Neuronal stem cell (in vitro differentiated cells): ENCODE measurements around the gene SCO2.
A peak's percentile ranks its signal among the peaks of the same experiment; 100 is the strongest.

ENCODE experiments used
- DNase-seq: peaks from one replicate; pipeline ENCODE4 v3.0.0-alpha.2; 2013; ENCODE audit warnings: low spot score
- H2AFZ ChIP-seq: one replicate; pipeline ENCODE4 v1.6.1; 2013; ENCODE audit warnings: mild to moderate bottlenecking, low read length, inconsistent platforms
- H2AK5ac ChIP-seq: 2 replicates; pipeline ENCODE4 v1.6.1; 2013; ENCODE audit warnings: low read depth, mild to moderate bottlenecking, inconsistent platforms, low read length, moderate library complexity, mixed read lengths
- H2BK120ac ChIP-seq: 2 replicates; pipeline ENCODE4 v1.6.1; 2013; ENCODE audit warnings: low read depth, mild to moderate bottlenecking, inconsistent platforms, low read length, moderate library complexity, mixed read lengths
- H2BK12ac ChIP-seq: one replicate; pipeline ENCODE4 v1.6.1; 2013; ENCODE audit warnings: low read length, inconsistent platforms
- H2BK15ac ChIP-seq: 2 replicates; pipeline ENCODE4 v1.6.1; 2013; ENCODE audit warnings: mild to moderate bottlenecking, low read length, inconsistent platforms, mixed read lengths
- H2BK5ac ChIP-seq: one replicate; pipeline ENCODE4 v1.6.1; 2013; ENCODE audit warnings: inconsistent platforms, mild to moderate bottlenecking, low read length, moderate library complexity
- H3K14ac ChIP-seq: one replicate; pipeline ENCODE4 v1.6.1; 2013; ENCODE audit warnings: low read length, inconsistent platforms
- H3K18ac ChIP-seq: 2 replicates; pipeline ENCODE4 v1.6.1; 2013; ENCODE audit warnings: low read length, inconsistent platforms
- H3K23ac ChIP-seq: 2 replicates; pipeline ENCODE4 v1.6.1; 2013; ENCODE audit warnings: low read depth, mild to moderate bottlenecking, mixed read lengths, low read length, inconsistent platforms; ENCODE audit not compliant: poor library complexity
- H3K27ac ChIP-seq: replicated peaks from 3 replicates; pipeline ENCODE4 v1.5.1; 2013; ENCODE audit warnings: low read length, inconsistent platforms
- H3K27me3 ChIP-seq, 3 experiments: 2 replicates each; pipeline ENCODE4 v1.6.1; 2013; ENCODE audit warnings: low read length in 3 of 3, mild to moderate bottlenecking in 2 of 3, inconsistent platforms in 1 of 3, low read depth in 1 of 3, mixed read lengths in 1 of 3, moderate library complexity in 1 of 3; ENCODE audit not compliant: control insufficient read depth in 3 of 3, insufficient read depth in 3 of 3
- H3K36me3 ChIP-seq, 2 donors: replicated peaks in 1 of 2; 2 replicates each; pipeline ENCODE4 v1.6.1; 2013; ENCODE audit warnings: low read length in 2 of 2; ENCODE audit not compliant: control insufficient read depth in 2 of 2, insufficient read depth in 2 of 2
- H3K4ac ChIP-seq: 2 replicates; pipeline ENCODE4 v1.6.1; 2013; ENCODE audit warnings: inconsistent platforms, mild to moderate bottlenecking, low read length, moderate library complexity
- H3K4me1 ChIP-seq, 2 donors: 1 replicate in 1 of 2; 2 replicates in 1 of 2; pipeline ENCODE4 v1.6.1; 2013; ENCODE audit warnings: low read length in 2 of 2, low read depth in 1 of 2; ENCODE audit not compliant: control insufficient read depth in 2 of 2, insufficient read depth in 1 of 2
- H3K4me2 ChIP-seq: one replicate; pipeline ENCODE4 v1.6.1; 2013; ENCODE audit warnings: mild to moderate bottlenecking, low read length, inconsistent platforms; ENCODE audit not compliant: insufficient read depth, poor library complexity, severe bottlenecking
- H3K4me3 ChIP-seq, 2 donors: 2 replicates each; pipeline ENCODE4 v1.5.1; 2013; ENCODE audit warnings: low read length in 2 of 2, mild to moderate bottlenecking in 2 of 2, inconsistent platforms in 1 of 2, moderate library complexity in 1 of 2
- H3K79me1 ChIP-seq: one replicate; pipeline ENCODE4 v1.6.1; 2013; ENCODE audit warnings: low read depth, mild to moderate bottlenecking, inconsistent platforms, low read length, moderate library complexity
- H3K9ac ChIP-seq: one replicate; pipeline ENCODE4 v1.6.1; 2013; ENCODE audit warnings: mild to moderate bottlenecking, low read depth, low read length, inconsistent platforms; ENCODE audit not compliant: poor library complexity
- H3K9me3 ChIP-seq, 2 donors: replicated peaks in 1 of 2; 2 replicates each; pipeline versions ENCODE3 to v1.6.1; 2013; ENCODE audit warnings: low read length in 2 of 2, mild to moderate bottlenecking in 2 of 2, inconsistent platforms in 1 of 2, low read depth in 1 of 2, mixed read lengths in 1 of 2, moderate library complexity in 1 of 2; ENCODE audit not compliant: control insufficient read depth in 2 of 2, insufficient read depth in 1 of 2
- H4K8ac ChIP-seq: one replicate; pipeline ENCODE4 v1.6.1; 2013; ENCODE audit warnings: low read depth, mild to moderate bottlenecking, inconsistent platforms, low read length, moderate library complexity
- H4K91ac ChIP-seq: one replicate; pipeline ENCODE4 v1.6.1; 2013; ENCODE audit warnings: low read length, low read depth, mild to moderate bottlenecking, inconsistent platforms; ENCODE audit not compliant: poor library complexity
- WGBS, 2 donors: extraction: QIAGEN DNeasy Blood & Tissue Kit; methylation state at CpG; one replicate each; pipeline ENCODE4 v1.1.7; 2013; ENCODE audit warnings: missing lambda C conversion rate in 2 of 2, mixed read lengths in 1 of 2; ENCODE audit not compliant: insufficient read length in 2 of 2, insufficient replicate concordance in 1 of 2; ENCODE audit errors: extremely low coverage in 2 of 2; 5-methylcytosine and 5-hydroxymethylcytosine counted together

The SCO2 gene

DNA sequence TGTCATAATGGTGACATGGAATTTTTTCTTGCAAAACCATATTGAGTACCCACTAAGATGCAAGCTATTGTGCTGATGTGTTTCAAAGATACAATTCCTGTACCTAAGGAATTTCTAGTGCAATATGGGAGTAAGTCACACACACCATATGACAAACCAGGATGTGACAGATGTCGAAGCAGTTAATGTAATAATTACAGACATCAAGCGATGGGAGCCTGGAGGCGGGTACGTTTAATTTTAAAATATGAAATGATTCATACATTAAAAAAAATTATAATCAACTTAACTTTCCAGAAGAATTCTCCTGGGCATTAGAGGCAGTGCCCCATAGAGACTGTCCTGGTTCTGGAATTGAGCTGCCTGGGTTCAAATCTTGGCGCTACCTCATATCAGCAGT lies 31.3 kb upstream of the SCO2 start:
- H2AK5ac ChIP-seq, result no peak overlapping the region
- no peak for DNase-seq
- WGBS, 2 donors, result no CpG with 5 or more reads among the region's 5 CpGs
- no peak overlapping the region for H2BK5ac ChIP-seq
- H3K36me3 ChIP-seq, result no peaks in the 10 kb centered on the region
- H3K14ac ChIP-seq, result no peak overlapping the region
- H3K4me2 ChIP-seq, result no peak overlapping the region
- H2AFZ ChIP-seq, result no peak overlapping the region
- no peak overlapping the region for H3K23ac ChIP-seq
- H3K27me3 ChIP-seq, result peaks cover 0 to 22% (median 0%) of the 10 kb centered on the region in 3 experiments
- no peak overlapping the region for H3K18ac ChIP-seq
- H3K79me1 ChIP-seq, result peaks cover 1% of the 10 kb centered on the region
- no peak overlapping the region for H3K4me3 ChIP-seq
- H3K9ac ChIP-seq, result no peak overlapping the region
- no peaks in the 10 kb centered on the region for H3K9me3 ChIP-seq
- H2BK15ac ChIP-seq, result no peak overlapping the region
- H2BK12ac ChIP-seq, result no peak overlapping the region
- no peak overlapping the region for H3K4ac ChIP-seq
- H2BK120ac ChIP-seq, result no peak overlapping the region
- no peak overlapping the region for H4K8ac ChIP-seq
- no peak overlapping the region for H4K91ac ChIP-seq
- H3K27ac ChIP-seq, result no peak overlapping the region
- no peaks in the 10 kb centered on the region for H3K4me1 ChIP-seq

DNA sequence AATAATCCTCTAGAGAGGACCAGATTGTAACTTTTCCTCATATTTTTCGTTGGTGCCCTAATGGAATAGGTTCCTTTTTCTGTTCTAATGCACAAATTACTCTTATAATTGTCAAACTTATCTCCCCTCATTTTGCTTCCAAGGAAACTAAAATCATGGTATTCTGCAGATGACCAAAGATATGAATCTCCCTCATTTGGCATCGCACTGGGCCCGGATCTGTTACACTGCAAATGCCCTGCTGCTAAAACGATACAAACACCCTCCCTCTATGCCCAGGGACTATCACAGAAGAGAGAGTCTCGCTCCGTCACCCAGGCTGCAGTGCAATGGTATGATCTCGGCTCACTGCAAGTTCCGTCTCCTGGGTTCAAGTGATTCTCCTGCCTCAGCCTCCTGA lies 27.9 kb upstream of the SCO2 start:
- Histone ChIP-seq H2BK12ac (no peak overlapping the region), H3K9ac (no peak overlapping the region), H2AFZ (no peak overlapping the region), H2BK15ac (no peak overlapping the region), H3K27ac (no peak overlapping the region), H3K27me3 (peaks cover 0 to 21% (median 0%) of the 10 kb centered on the region in 3 experiments), H4K91ac (no peak overlapping the region), H3K4me2 (no peak overlapping the region), H3K23ac (no peak overlapping the region), H2BK5ac (no peak overlapping the region), H2AK5ac (no peak overlapping the region), H3K14ac (no peak overlapping the region), H3K18ac (no peak overlapping the region), H3K36me3 (no peaks in the 10 kb centered on the region), H3K9me3 (no peaks in the 10 kb centered on the region), H3K4me3 (no peak overlapping the region), H3K79me1 (no peaks in the 10 kb centered on the region), H2BK120ac (no peak overlapping the region), H4K8ac (no peak overlapping the region), H3K4me1 (no peaks in the 10 kb centered on the region), H3K4ac (no peak overlapping the region)
- DNase-seq, result no peak
- WGBS, 2 donors, result no CpG with 5 or more reads among the region's 8 CpGs

DNA sequence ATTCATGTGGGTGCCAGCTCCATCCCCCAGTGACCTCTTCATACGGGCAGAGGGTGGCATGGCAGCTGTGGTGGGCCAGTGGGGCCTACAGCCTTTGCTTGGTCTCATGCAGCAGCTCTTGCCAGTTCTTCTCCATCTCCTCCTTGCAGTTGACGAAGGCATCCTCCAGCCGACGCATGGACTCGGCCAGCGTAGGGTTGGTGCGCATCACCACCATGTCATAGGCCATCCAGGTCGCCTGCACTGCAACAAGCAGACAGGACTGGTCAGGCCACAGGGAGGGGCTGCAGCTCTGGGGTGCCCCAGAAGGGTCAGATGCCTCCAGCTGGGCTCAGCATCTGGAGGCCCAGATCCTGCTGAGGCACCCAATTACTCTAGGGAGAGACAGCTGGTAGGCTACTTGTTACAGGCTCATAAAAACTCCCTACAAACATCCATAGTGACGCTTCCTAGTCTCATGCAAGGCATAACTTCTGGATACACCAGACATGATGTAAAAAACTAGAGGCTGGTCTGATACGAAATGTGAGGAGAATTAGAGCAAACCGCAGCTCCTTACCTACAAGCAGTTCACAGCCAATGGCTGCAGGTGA lies 25.9 kb upstream of the SCO2 start:
- DNase-seq, result no peak
- H3K4me1 ChIP-seq, result no peaks in the 10 kb centered on the region
- H4K91ac ChIP-seq, result no peak overlapping the region
- H3K4ac ChIP-seq, result no peak overlapping the region
- H3K27me3 ChIP-seq, result peaks cover 0 to 21% (median 0%) of the 10 kb centered on the region in 3 experiments
- no peak overlapping the region for H4K8ac ChIP-seq
- no peak overlapping the region for H3K14ac ChIP-seq
- H3K4me2 ChIP-seq, result no peak overlapping the region
- H3K9ac ChIP-seq, result no peak overlapping the region
- H2BK5ac ChIP-seq, result no peak overlapping the region
- H3K79me1 ChIP-seq, result no peaks in the 10 kb centered on the region
- H2BK12ac ChIP-seq, result no peak overlapping the region
- no peaks in the 10 kb centered on the region for H3K9me3 ChIP-seq
- H3K23ac ChIP-seq, result peak overlapping the region; percentile 18
- H3K36me3 ChIP-seq, result no peaks in the 10 kb centered on the region
- H2AK5ac ChIP-seq, result no peak overlapping the region
- H2BK120ac ChIP-seq, result no peak overlapping the region
- H3K4me3 ChIP-seq, result no peak overlapping the region
- no CpG with 5 or more reads among the region's 11 CpGs for WGBS, 2 donors
- no peak overlapping the region for H2AFZ ChIP-seq
- H2BK15ac ChIP-seq, result no peak overlapping the region
- H3K18ac ChIP-seq, result no peak overlapping the region
- no peak overlapping the region for H3K27ac ChIP-seq

DNA sequence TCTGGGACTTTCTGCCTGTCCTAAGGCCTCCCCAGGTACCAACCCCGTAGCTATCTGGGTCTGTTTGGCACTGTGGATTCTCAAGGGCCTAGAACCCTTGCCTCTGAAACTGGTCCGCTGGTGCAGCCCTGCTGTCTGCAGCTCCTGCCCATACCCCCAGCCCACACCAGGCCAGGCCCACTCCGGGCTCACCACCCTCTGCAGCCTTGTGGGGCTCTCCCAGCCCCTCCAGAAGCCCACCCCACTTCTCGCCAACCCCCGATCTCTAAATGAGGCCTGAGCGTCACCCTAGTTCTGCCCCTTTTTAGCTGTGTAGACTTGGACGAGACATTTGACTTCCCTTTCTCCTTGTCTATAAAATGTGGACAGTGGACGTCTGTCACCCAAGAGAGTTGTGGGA lies 25.0 kb upstream of the SCO2 start:
- no peak overlapping the region for H3K23ac ChIP-seq
- H3K27ac ChIP-seq, result no peak overlapping the region
- no peaks in the 10 kb centered on the region for H3K79me1 ChIP-seq
- no peaks in the 10 kb centered on the region for H3K9me3 ChIP-seq
- no peak overlapping the region for H2AK5ac ChIP-seq
- no peak overlapping the region for H4K91ac ChIP-seq
- no peak overlapping the region for H2BK5ac ChIP-seq
- H4K8ac ChIP-seq, result no peak overlapping the region
- H3K27me3 ChIP-seq, result peaks cover 0 to 28% (median 4%) of the 10 kb centered on the region in 3 experiments
- H3K18ac ChIP-seq, result no peak overlapping the region
- DNase-seq, result no peak
- H3K4me2 ChIP-seq, result no peak overlapping the region
- H3K9ac ChIP-seq, result no peak overlapping the region
- H3K36me3 ChIP-seq, result no peaks in the 10 kb centered on the region
- no peak overlapping the region for H2BK120ac ChIP-seq
- no peak overlapping the region for H3K14ac ChIP-seq
- H2AFZ ChIP-seq, result peak overlapping the region; percentile 75
- no peak overlapping the region for H3K4me3 ChIP-seq
- WGBS, 2 donors, result no CpG with 5 or more reads among the region's 8 CpGs
- no peak overlapping the region for H2BK12ac ChIP-seq
- no peak overlapping the region for H3K4ac ChIP-seq
- no peaks in the 10 kb centered on the region for H3K4me1 ChIP-seq
- no peak overlapping the region for H2BK15ac ChIP-seq
